Measurements from ENCODE around the gene PHOSPHO1.

The PHOSPHO1 gene

DNA sequence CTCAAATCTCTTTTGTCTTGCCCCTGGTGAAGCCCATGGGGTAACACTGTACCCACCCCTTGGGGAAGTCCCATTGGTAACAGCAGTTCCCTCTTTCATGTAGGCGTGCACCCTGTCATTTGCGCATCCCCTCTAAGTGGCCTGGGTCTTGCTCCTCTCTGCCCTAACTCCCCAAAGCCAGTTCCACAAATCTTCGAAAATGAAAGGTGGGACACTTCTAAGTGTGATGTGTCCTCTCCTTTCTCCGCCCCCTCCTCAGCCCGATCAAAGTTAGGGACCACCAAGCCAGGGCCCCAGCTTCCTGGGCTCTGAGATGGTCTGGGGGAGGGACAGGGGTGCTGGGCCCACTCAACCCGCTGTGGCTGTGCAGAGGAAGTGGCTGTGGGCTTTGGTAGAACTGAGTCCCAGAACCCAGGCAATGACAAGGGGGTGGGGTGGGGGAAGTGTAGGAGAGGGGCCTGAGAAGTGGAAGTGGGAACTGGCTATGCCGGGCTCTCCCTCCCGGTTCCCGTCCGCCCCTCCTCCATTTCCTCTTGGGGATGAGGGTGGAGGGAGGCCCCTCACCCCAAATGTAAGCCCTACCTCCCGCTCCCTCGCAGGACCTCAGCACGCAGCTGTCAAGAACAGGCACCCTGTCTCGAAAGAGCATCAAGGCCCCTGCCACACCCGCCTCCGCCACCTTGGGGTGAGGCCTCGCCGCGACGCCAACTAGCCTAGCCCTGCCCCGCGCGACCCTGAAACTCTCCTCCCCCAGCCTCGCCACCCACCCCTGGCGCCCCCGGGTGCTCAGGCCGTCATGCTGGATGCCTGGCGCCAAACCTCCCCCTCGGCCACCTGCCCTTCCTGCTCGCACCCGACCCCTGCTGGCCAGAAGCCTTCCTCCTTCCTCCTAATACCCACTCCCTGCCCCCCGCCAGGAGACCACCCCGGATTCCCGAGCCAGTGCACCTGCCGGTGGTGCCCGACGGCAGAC, 11.4 kb downstream of the PHOSPHO1 start:
- DNase-seq, result peak; percentile 81 to 94 (median 90)

DNA sequence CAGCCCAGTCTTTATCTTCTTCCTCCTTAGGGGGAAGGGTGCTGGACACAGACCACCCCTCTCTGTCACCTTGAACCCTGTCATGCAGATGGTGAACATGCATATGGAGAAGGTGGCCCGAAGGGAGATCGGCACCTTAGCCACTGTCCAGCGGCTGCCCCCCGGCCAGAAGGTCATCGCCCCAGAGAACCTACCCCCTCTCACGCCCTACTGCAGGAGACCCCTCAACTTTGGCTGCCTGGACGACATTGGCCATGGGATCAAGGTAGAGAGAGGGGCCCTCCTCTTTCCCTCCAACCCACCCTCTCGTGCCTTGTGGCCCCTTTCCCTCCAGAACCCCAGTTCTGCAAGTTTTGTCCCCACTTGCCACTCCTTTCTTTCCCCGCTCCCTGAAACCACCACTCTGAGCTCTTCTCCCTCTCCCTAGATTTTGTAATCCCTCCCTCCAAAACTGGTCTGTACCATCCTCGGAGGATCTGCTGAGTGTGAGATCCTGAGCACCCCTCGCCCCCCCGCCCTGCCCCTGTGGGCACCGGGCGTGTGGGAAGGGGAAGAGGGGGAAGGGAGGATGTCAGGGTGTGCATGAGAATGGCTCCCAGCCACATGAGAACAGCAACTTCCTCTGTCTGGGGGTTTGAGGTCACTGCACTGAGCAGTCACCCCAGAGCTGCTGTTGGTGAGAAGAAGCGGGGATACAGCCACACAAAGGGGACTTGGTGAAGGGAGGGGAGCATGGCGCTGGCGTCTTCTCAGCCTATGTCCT, 12.8 kb downstream of the PHOSPHO1 start:
- peak; percentile 95 to 98 (median 98) for DNase-seq

DNA sequence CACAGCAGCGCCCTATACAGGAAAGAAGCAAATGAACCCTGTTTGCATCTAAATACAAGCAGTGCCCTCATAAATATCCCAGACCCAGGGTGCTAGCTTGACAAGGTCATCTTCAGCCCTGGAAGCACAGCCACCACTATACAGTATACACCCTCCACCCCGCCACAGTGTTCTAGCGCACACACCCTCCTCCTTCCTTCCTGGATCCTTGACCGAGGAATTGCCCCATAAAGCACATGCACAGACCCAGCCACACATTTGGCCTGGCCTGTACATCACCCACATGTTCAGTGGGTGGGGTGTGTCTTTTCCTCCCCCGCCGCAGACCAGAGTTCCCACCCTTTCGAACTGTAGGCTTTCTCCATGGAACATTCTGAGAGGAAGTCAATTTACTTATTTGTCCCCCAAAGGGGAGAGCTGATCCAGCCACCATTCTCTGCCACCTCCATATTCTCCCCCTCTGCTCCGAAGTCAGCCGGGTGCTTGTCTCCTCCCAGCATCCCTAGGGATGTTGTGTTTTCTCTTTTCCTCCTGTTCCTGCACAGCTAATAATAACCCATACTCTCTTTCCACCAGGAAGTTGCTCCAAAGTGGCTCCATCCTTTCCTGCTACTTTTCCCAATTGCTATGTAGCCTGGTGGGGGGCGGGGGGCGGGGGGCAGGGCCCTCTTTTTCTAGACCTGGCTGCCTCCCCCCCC, 13.5 kb downstream of the PHOSPHO1 start:
- peak; percentile 84 to 95 (median 92) for DNase-seq

DNA sequence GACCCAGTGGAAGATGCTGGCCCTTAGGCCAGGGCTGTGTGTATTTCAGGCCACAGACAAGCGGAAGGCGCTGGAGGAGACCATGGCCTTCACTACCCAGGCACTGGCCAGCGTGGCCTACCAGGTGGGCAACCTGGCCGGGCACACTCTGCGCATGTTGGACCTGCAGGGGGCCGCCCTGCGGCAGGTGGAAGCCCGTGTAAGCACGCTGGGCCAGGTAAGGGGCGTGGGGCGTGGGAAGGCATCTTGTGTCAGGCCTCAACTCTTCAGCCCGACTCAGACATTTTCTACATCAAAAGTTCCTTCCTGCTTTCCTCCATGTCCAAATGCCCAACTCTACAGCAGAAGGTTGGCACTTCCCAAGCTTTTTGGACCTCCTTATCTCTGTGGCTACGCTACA, 14.1 kb downstream of the PHOSPHO1 start:
- DNase-seq, result no peak

DNA sequence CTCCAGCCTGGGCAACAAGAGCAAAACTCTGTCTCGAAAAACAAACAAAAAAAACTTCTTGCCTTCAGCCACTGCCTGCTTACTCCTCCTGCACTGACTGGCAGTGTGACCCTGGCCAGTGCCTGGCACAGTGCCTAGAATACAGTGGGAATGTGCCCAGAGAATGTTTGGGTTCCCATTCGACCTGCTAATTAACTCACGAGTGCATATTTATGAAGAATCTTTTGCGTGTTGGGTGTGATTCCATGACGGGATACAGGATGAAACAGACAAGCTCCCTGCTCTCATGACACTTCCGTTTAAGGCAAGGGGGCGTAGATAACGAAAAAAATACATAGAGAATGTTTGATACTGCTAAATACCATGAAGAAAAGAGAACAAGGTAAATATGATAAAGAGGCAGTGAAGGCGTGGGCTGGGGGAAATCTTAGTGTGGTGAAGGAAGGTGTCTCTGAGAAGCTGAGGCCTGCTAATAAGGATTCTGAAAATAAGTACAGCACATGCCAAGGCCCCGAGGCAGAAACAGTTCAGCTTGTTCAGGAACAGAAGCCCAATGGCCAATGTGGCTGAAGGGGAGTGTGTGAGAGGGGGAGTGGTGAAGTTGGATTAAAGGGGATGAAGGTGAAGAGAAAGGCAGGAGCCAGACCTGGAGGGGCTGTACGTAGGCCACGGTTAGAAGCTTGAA, 15.8 kb downstream of the PHOSPHO1 start:
- no peak for DNase-seq

DNA sequence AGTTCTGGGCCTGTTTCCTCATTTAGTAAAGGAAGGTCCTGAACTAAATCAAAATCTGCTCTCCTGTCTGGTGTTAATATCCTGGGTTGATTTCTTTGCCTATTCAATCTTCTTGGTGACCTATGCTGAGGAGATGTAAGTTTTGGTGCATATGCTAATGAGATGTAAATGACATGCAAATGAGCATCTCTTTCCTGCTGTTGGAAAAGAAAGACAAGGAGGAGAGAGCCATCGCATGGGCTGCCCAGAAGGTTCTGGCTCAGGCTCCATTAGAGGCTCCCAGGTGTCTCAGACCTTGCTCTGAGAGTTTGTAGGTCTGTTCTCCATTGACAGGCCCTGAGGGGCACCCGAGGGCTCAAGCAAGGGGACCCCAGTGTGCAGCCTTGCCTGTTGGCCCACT, 16.7 kb downstream of the PHOSPHO1 start:
- DNase-seq, result no peak

DNA sequence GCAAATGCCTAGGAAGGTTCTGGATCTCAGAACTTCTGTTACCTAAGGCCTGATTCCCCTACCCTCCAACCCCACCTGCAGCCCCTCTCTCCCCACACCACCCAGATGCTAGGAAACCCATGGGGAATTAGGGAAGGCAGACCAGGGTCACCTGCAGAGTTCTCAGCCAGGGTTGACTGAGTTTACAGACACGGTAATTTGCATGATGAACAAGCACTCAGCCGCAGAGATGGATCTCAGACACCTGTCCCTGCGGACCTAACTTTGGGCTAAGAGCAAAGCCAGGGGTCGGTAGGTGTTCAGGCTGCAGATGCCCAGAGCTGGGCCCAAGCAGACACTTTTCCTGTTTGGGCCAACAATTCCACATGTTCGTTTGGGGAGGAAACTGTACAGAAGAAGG, 17.2 kb downstream of the PHOSPHO1 start:
- no peak for DNase-seq

- DNase-seq, result peak; percentile 72 to 86 (median 80)
Observed at GRCh38 chr17:49210158-49211029, 20.2 kb downstream of the PHOSPHO1 start, which contains the start of the genes ABI3 and GNGT2. TSS of gene ABI3 (plus strand) at chr17:49210707. CDS start at chr17:49210725, 18 bp downstream. TSS of gene GNGT2 (minus strand) at chr17:49210574. CDS start at chr17:49207422, 3,152 bp downstream.

- DNase-seq, result no peak
Observed at GRCh38 chr17:49209061-49209571, 21.5 kb downstream of the PHOSPHO1 start.

- peak in 3 of 4 experiments; percentile 49 to 57 (median 54) for DNase-seq
Observed at GRCh38 chr17:49204516-49204915, 26.1 kb downstream of the PHOSPHO1 start.

DNA sequence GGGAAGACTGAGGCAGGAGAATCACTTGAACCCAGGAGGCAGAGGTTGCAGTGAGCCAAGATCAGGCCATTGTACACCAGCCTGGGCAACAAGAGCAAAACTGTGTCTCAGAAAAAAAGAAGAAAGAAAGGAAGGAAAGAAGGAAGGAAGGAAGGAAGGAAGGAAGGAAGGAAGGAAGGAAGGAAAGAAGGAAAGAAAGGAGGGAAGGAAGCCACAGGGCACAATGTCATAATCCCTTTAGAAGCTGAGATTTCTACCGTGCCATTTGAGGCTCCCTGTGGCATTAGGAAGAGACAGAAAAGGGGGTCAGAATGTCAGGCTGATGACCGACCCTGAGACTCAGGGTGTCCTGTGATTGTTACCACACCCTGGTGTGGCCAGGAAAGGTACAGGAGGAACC, 26.8 kb downstream of the PHOSPHO1 start:
- no peak for DNase-seq

DNA sequence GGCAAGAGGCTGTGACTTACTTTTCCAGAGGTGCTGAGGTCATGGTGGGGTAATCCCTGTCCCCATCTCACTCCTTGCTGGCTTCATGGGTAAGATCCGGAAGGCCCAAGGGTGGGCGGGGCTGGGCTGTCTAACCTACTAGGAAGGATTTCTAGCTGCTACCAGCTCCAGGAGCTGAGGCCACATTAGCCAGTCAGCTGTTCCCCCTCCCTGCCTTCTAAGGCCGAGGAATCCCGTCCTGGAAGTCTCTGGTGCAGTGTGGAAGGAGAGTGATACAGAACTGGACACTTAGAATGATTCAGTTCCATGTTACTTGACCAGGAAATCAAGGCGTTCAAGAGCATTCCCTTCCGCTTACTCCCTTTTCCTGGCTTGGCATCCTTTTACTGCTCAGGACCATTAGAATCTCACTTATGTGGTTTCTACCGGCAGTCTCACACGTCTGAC, 29.1 kb downstream of the PHOSPHO1 start:
- DNase-seq, result no peak

- DNase-seq, result no peak
Observed at GRCh38 chr17:49200423-49201083, 30.0 kb downstream of the PHOSPHO1 start.

DNA sequence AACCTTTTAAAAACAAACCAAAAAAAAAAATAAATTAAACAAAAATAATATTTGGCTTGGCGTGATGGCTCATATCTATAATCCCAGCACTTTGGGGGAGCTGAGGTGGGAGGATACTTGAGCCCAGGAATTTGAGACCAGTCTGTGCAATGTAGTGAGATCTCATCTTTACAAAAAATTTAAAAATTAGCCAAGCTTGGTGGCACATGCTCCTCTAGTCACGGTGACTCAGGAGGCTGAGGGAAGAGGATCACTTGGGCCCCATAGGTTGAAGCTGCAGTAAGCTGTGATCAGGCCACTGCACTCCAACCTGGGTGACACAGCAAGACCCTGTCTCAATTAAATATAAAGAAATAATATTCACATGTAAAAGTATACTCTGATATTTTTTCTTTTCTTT, 32.4 kb downstream of the PHOSPHO1 start:
- DNase-seq, result peak; percentile 28 to 65 (median 56)

DNA sequence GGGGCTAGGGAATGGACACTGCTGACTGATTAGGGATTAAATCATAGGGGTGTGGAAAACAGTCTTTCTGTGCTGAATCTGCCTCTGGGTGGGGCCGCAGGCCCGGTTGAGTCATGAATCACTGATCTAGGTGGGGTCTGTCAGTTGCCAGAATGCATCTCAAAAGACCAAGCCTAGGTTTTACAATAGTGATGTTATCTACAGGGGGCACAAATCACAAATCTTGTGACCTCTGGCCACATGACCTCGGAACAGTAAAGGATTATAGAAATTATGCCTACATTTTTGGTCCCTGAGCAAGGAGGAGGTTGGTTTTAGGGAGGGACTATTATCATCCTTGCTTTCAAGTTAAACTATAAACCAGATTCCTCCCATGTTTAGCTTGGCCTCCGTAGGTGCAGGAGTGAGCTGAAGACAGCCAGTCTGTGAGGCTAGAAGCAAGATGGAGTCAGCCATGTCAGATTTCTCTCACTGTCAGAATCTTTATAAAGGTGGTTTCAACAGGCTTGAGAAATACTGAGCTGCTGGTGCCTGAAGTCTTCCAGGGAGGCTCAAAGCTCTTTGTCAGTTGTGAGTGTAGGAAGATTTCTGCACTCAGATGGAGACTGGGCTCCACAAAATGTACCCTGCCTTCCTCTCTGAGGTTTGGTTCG, 33.1 kb downstream of the PHOSPHO1 start:
- DNase-seq, result no peak

DNA sequence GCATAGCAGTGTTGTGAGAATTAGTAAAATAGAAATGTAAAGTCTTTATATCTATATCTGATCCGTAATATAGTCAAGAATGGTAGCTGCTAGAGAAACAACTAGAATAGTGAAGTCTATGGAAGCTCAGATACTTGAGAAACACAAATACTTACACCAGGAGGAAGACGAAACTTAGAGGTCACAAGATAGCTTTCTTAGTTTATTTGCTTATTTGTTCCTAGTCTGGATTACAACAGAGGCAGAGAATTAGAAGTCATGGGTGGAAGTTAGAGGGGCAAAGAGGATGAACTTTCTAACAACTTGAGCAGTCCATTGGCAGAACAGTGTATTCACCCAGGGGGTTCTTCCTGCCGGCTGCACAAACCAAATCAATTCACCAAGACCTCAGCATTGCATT, 34.1 kb downstream of the PHOSPHO1 start:
- DNase-seq, result peak in 2 of 4 experiments; percentile 44 to 69

- no peak for DNase-seq
Observed at GRCh38 chr17:49195751-49196150, 34.8 kb downstream of the PHOSPHO1 start.

DNA sequence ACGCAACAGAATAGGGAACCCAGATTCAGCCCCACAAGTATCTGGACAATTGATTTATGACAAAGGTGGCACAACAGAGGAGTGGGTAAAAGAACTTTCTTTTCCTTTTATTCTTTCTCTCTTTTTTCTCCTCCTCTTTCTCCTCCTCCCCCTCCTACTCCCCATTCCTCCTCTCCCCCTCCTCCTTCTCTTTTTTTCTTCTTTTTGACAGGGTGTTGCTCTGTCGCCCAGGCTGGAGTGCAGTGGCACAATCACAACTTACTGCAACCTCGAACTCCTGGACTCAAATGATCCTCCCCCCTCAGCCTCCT, 36.3 kb downstream of the PHOSPHO1 start:
- DNase-seq, result no peak

- DNase-seq, result peak; percentile 67 to 79 (median 74)
Observed at GRCh38 chr17:49193513-49194296, 36.9 kb downstream of the PHOSPHO1 start.
